ENCODE results near the gene MELTF. TPM values are rescaled to one million over a fixed set of nuclear protein-coding genes. Genes with fewer than 3 reads are reported as not detected.

MELTF gene
- total RNA-seq, 1 donor from 2014 or later: 61.5 TPM

DNA sequence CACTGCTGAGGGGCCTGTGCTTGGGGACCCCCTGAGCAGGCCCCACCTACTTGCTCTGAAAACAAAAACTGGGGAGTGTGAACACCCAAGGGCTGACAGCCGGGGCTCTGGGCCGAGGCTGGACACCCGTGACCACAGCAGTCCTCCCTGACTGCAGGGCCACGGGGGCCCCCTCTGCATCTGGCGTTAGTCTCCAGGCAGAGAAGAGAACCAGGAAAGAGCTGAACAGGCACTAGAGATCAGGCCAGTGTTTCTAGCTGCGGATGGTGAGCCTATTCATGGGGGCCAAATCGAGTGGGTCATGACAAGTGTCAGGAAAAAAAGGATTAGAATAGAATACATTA is 17.1 kb downstream of the MELTF start:
- no peaks in the 10 kb centered on the region for H3K36me3 Mint-ChIP-seq (ENCODE audit: low read depth)
- CTCF ChIA-PET: no interaction called here

DNA sequence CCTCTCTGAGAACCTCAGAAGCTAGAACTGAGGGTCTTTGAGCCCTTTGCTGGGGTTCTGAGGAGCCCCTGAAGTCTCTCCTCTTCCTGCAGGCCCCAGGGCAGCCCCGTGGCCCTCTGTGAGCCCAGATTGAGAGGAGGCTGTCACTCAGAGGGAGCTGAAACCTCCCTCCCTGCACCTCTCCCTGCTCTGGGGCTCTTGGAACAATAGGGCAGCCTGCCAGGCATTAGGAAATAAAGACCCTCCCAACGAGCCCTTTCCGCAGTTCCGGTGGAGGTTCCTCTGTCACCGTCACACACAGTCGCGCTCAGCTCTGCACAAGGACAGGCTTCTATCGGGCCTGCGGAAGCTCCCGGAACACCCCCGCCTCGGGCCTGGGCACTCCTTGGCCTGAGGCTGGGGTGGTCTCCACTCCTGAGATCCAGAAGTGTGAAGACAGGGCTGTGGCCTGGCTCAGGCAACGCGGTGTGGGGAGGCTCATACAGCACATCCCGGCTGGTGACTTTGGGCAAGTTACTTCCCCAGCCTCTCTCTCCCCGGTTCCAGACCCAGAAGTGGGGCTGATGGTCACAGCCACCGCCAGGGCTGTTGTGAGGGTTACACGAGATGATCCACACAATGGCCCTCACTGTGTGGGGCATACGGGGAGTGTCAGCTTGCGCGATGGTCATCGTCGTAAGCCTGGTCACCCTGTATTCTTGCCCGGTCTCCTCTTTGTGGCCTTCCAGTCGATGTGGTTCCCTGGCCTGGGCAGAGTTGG is 17.7 kb downstream of the MELTF start:
- H3K27me3 Mint-ChIP-seq: no peaks in the 10 kb centered on the region
- H3K4me1 Mint-ChIP-seq: no peaks in the 10 kb centered on the region
- no peak for DNase-seq
- ChIA-PET CTCF (interaction anchor here (0.7 kb wide), 1 partner anchor 18 kb away, joined by 3 read pairs; the partner anchor contains the start of gene MELTF), POLR2A (interaction anchor here (1.0 kb wide), 1 partner anchor 11 kb away, joined by 3 read pairs; no protein-coding TSS in a partner anchor)
- no peak for ATAC-seq (ENCODE audit: low read depth)
- TF ChIP-seq, protein P1, sequence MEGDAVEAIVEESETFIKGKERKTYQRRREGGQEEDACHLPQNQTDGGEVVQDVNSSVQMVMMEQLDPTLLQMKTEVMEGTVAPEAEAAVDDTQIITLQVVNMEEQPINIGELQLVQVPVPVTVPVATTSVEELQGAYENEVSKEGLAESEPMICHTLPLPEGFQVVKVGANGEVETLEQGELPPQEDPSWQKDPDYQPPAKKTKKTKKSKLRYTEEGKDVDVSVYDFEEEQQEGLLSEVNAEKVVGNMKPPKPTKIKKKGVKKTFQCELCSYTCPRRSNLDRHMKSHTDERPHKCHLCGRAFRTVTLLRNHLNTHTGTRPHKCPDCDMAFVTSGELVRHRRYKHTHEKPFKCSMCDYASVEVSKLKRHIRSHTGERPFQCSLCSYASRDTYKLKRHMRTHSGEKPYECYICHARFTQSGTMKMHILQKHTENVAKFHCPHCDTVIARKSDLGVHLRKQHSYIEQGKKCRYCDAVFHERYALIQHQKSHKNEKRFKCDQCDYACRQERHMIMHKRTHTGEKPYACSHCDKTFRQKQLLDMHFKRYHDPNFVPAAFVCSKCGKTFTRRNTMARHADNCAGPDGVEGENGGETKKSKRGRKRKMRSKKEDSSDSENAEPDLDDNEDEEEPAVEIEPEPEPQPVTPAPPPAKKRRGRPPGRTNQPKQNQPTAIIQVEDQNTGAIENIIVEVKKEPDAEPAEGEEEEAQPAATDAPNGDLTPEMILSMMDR (IDR thresholded peaks at IDR 0.05): no peak
- H3K27ac Mint-ChIP-seq: no peak overlapping the region
- no peaks in the 10 kb centered on the region for H3K36me3 Mint-ChIP-seq (ENCODE audit: low read depth)
- intact Hi-C loops (cut with micrococcal nuclease): no loop called here
- H3K9me3 Mint-ChIP-seq: no peaks in the 10 kb centered on the region
- H3K4me3 Mint-ChIP-seq: no peak overlapping the region

More for the DNA sequence above, 17.1 kb downstream of the MELTF start:
- H3K9me3 Mint-ChIP-seq: no peaks in the 10 kb centered on the region
- TF ChIP-seq, protein P1 (IDR thresholded peaks at IDR 0.05): no peak
- H3K27me3 Mint-ChIP-seq: no peaks in the 10 kb centered on the region
- intact Hi-C loops (cut with micrococcal nuclease): no loop called here
- no peak for ATAC-seq (ENCODE audit: low read depth)
- DNase-seq: no peak
- H3K4me1 Mint-ChIP-seq: no peaks in the 10 kb centered on the region
- H3K4me3 Mint-ChIP-seq: no peak overlapping the region
- POLR2A ChIA-PET: interaction anchor here (0.6 kb wide), 1 partner anchor 11 kb away, joined by 3 read pairs; no protein-coding TSS in a partner anchor
- no peak overlapping the region for H3K27ac Mint-ChIP-seq

DNA sequence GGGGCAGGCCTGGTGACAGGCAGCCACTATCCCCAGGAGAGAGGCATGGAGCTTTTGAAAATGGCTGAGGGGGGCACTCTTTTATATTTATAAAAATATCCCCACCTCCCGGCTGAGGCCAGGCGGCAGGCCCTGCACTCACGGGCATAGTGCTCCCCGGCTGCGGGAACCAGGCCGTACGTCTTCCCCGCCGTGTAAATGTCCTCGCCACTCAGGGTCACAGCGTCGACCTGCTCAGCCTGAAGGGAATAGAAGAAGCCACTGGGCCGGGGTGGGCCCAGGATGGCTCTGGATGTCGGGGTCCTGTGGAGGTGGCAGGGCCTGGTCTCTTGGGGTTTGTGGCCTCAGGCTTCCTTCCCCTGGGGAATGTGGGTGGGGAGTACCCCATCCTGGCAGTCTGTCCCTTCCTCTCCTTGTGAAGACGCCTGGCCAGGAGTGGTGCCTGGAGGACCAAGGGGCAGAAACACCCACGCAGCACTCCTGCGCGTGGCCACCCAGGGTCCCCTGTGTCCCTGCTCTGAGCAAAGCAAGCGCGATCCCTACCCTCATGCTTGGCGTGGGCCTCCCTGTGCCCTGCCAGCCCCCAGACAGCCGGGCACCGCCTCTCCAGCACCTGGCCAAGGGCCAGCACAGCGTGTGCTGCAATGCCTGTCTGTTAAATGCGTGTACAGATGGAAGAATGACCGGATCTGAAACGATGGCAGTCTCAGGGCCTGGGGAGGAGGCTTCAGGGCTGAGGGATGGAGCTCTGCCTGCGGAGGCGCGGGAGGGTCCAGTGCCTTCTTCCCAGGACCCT is 18.9 kb downstream of the MELTF start:
- POLR2A ChIA-PET: interaction anchor here (1.0 to 2.2 kb wide), 2 partner anchors 12 kb away, joined by 3 to 16 read pairs; no protein-coding TSS in a partner anchor
- H3K27ac Mint-ChIP-seq: no peak overlapping the region
- intact Hi-C loops (cut with micrococcal nuclease): no loop called here
- CTCF ChIA-PET: no interaction called here
- H3K36me3 Mint-ChIP-seq (ENCODE audit: low read depth): no peaks in the 10 kb centered on the region
- ATAC-seq (ENCODE audit: low read depth) (no peak), DNase-seq (no peak)
- no peak overlapping the region for H3K4me3 Mint-ChIP-seq
- TF ChIP-seq, protein P1 (IDR thresholded peaks at IDR 0.05): no peak
- no peaks in the 10 kb centered on the region for H3K4me1 Mint-ChIP-seq
- H3K27me3 Mint-ChIP-seq: no peaks in the 10 kb centered on the region
- H3K9me3 Mint-ChIP-seq: no peaks in the 10 kb centered on the region

DNA sequence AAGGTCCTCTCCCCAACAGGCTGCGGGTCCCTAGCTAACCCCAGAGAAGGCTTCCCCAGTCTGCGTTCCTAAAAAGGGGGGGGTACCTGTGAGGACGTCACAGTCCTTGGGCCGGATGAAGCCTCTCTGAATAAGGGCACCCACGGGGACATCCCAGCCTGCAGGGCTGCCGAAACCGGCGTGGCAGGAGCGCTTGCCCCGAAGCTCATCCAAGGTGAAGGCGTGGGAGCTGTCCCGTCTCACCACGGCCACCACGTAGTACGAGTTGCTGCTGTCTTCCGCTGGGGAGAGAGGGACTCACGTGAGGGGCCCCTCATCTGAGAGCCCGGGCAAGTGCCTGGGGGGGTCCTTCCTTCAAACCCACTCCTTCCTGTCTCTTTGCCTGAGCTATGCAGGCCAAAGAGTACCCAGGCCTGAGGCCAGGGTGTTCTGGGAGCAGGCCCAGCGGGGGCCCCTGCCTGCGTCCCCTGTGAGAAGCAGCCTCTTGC is 20.0 kb downstream of the MELTF start:
- ATAC-seq (ENCODE audit: low read depth) (no peak), DNase-seq (no peak)
- POLR2A ChIA-PET: interaction anchor here (2.2 kb wide), 1 partner anchor 13 kb away, joined by 16 read pairs; no protein-coding TSS in a partner anchor
- Mint-ChIP-seq H3K27me3 (peaks cover 7% of the 10 kb centered on the region), H3K27ac (no peak overlapping the region), H3K4me3 (no peak overlapping the region), H3K4me1 (no peaks in the 10 kb centered on the region), H3K9me3 (no peaks in the 10 kb centered on the region), H3K36me3 (ENCODE audit: low read depth) (no peaks in the 10 kb centered on the region)
- intact Hi-C loops (cut with micrococcal nuclease): no loop called here
- TF ChIP-seq, protein P1 (IDR thresholded peaks at IDR 0.05): no peak
- CTCF ChIA-PET: no interaction called here

Data from activated B cell treated with CpG ODN at 0.5 μM for 24 hours (primary cell).